Measurements from ENCODE around the gene RRAGD. TPM values are rescaled to one million over a fixed set of nuclear protein-coding genes. Genes with fewer than 3 reads are reported as not detected.

Gene RRAGD
- polyA plus RNA-seq, 3 donors = 5.0 to 7.9 (median 7.4) TPM

GRCh38 chr6:89433252-89434149 lies 21.4 kb upstream of the RRAGD start:
- peaks cover 0 to 3% (median 0%) of the 10 kb centered on the region in 7 donors for H3K9me3 Mint-ChIP-seq
- peak; percentile 30 to 43 (median 34) for DNase-seq
- Histone ChIP-seq H2AFZ (ENCODE audit: insufficient read depth, low read depth, low read length, poor library complexity, severe bottlenecking) (peak overlapping the region; percentile 96), H3K27me3 (ENCODE audit: control insufficient read depth in 2 of 2, insufficient read depth in 2 of 2, low read length in 2 of 2) (no peaks in the 10 kb centered on the region), H3K9me3 (replicated peaks in 1 of 2; ENCODE audit: control insufficient read depth in 1 of 2, insufficient read depth in 1 of 2, low read length in 2 of 2) (no peaks in the 10 kb centered on the region), H3K27ac (ENCODE audit: low read depth in 1 of 2, low read length in 2 of 2) (no peak overlapping the region), H3K4me3 (replicated peaks in 1 of 3; ENCODE audit: low read depth in 2 of 3, low read length in 3 of 3) (peak overlapping the region; percentile 60 to 81 (median 67)), H3K4me2 (replicated peaks; ENCODE audit: extremely low read depth, low read length, poor library complexity, severe bottlenecking) (peak overlapping the region; percentile 95), H3K79me2 (ENCODE audit: insufficient read depth, low read length) (no peaks in the 10 kb centered on the region), H3K36me3 (replicated peaks in 1 of 2; ENCODE audit: control insufficient read depth in 1 of 2, insufficient read depth in 2 of 2, low read length in 2 of 2) (no peaks in the 10 kb centered on the region), H3K4me1 (ENCODE audit: control insufficient read depth in 1 of 2, insufficient read depth in 2 of 2, low read length in 2 of 2) (peaks cover 12 to 13% of the 10 kb centered on the region in 2 donors), H3K9ac (ENCODE audit: insufficient read depth, low read length, poor library complexity, severe bottlenecking) (peak overlapping the region; percentile 71), H4K20me1 (ENCODE audit: insufficient read depth, low read length) (no peaks in the 10 kb centered on the region)
- under 1% methylated on average over 76 of the region's 80 CpGs for WGBS (ENCODE audit: insufficient coverage)
- TF ChIP-seq CTCF (IDR thresholded peaks at IDR 0.05) = peak; percentile 44
- H3K4me1 Mint-ChIP-seq = peaks cover 20% of the 10 kb centered on the region
- intact Hi-C loops (cut with micrococcal nuclease) = loop anchor here (1.0 kb wide), 1 partner anchor 177 kb away; no protein-coding TSS in a partner anchor
- H3K36me3 Mint-ChIP-seq = no peaks in the 10 kb centered on the region
- H3K27ac Mint-ChIP-seq = peak overlapping the region in 2 of 7 donors; percentile 37 to 71
- H3K27me3 Mint-ChIP-seq (ENCODE audit: low read depth in 3 of 3) = peaks cover 4 to 13% (median 7%) of the 10 kb centered on the region in 3 donors
- peak overlapping the region; percentile 86 to 96 for H3K4me3 Mint-ChIP-seq

GRCh38 chr6:89432875-89433251 lies 20.8 kb upstream of the RRAGD start, which contains the start of gene ANKRD6:
TSS of gene ANKRD6 (plus strand) at chr6:89433152. CDS start at chr6:89566977, 133,825 bp downstream.
- under 1% methylated on average over 35 of the region's 38 CpGs for WGBS (ENCODE audit: insufficient coverage)
- H3K4me2 ChIP-seq (replicated peaks; ENCODE audit: extremely low read depth, low read length, poor library complexity, severe bottlenecking) = peak within 1 kb of the TSS; percentile 95
- intact Hi-C loops (cut with micrococcal nuclease) = loop anchor here (1.0 kb wide), 1 partner anchor 177 kb away; no protein-coding TSS in a partner anchor
- Mint-ChIP-seq H3K4me1 (peaks cover 20% of the 10 kb centered on the region), H3K9me3 (peaks cover 0 to 3% (median 0%) of the 10 kb centered on the region in 7 donors), H3K36me3 (no peaks in the 10 kb centered on the region), H3K4me3 (peak within 1 kb of the TSS; percentile 86 to 96), H3K27me3 (ENCODE audit: low read depth in 3 of 3) (peaks cover 4 to 13% (median 7%) of the 10 kb centered on the region in 3 donors), H3K27ac (peak within 1 kb of the TSS in 2 of 7 donors; percentile 37 to 71)
- H3K36me3 ChIP-seq (replicated peaks in 1 of 2; ENCODE audit: control insufficient read depth in 1 of 2, insufficient read depth in 2 of 2, low read length in 2 of 2) = no peaks in the 10 kb centered on the region
- H2AFZ ChIP-seq (ENCODE audit: insufficient read depth, low read depth, low read length, poor library complexity, severe bottlenecking) = peak within 1 kb of the TSS; percentile 96
- no peaks in the 10 kb centered on the region for H3K79me2 ChIP-seq (ENCODE audit: insufficient read depth, low read length)
- no peaks in the 10 kb centered on the region for H3K9me3 ChIP-seq (replicated peaks in 1 of 2; ENCODE audit: control insufficient read depth in 1 of 2, insufficient read depth in 1 of 2, low read length in 2 of 2)
- TF ChIP-seq CTCF (IDR thresholded peaks at IDR 0.05) = peak; percentile 93
- H3K27me3 ChIP-seq (ENCODE audit: control insufficient read depth in 2 of 2, insufficient read depth in 2 of 2, low read length in 2 of 2) = no peaks in the 10 kb centered on the region
- no peaks in the 10 kb centered on the region for H4K20me1 ChIP-seq (ENCODE audit: insufficient read depth, low read length)
- H3K4me3 ChIP-seq (replicated peaks in 1 of 3; ENCODE audit: low read depth in 2 of 3, low read length in 3 of 3) = peak within 1 kb of the TSS; percentile 60 to 81 (median 67)
- H3K9ac ChIP-seq (ENCODE audit: insufficient read depth, low read length, poor library complexity, severe bottlenecking) = peak within 1 kb of the TSS; percentile 71
- peak; percentile 52 to 67 (median 66) for DNase-seq
- H3K4me1 ChIP-seq (ENCODE audit: control insufficient read depth in 1 of 2, insufficient read depth in 2 of 2, low read length in 2 of 2) = peaks cover 12 to 13% of the 10 kb centered on the region in 2 donors
- no peak within 1 kb of the TSS for H3K27ac ChIP-seq (ENCODE audit: low read depth in 1 of 2, low read length in 2 of 2)

Measured in CD14-positive monocyte (primary cell).